Psoas muscle (tissue), 8 donors: ENCODE data around the gene IGF2BP3. TPM values are rescaled to one million over a fixed set of nuclear protein-coding genes. Genes with fewer than 3 reads are reported as not detected.

ENCODE experiments used
- ATAC-seq, 4 donors: fragments of 200-7000 bp; cut with Tn5 transposase; one replicate each; pipeline ENCODE4 v1.9.1; 2020; ENCODE audit warnings: moderate library complexity in 3 of 4, mild to moderate bottlenecking in 2 of 4
- DNase-seq, 2 donors: peaks; one replicate each; pipeline ENCODE4 v3.0.0-alpha.2; 2020
- H3K27ac ChIP-seq: fragments of 200-600 bp; one replicate; pipeline ENCODE4 v1.8.0; 2022
- H3K27me3 ChIP-seq, 3 donors: fragments of 200-600 bp in 1 of 3; one replicate each; pipeline versions ENCODE4 v1.6.1 to v1.8.0; 2013 to 2022; ENCODE audit warnings: low read length in 2 of 3, mild to moderate bottlenecking in 2 of 3, moderate library complexity in 1 of 3; ENCODE audit not compliant: insufficient read depth in 3 of 3
- H3K36me3 ChIP-seq, 2 donors: fragments of 200-600 bp in 1 of 2; one replicate each; pipeline versions ENCODE4 v1.6.1 to v1.8.0; 2013 to 2022; ENCODE audit warnings: low read depth in 1 of 2, mild to moderate bottlenecking in 1 of 2, moderate library complexity in 1 of 2; ENCODE audit not compliant: insufficient read depth in 1 of 2
- H3K4me1 ChIP-seq: fragments of 200-600 bp; one replicate; pipeline ENCODE4 v1.8.0; 2022
- H3K4me3 ChIP-seq: fragments of 200-600 bp; one replicate; pipeline ENCODE4 v1.8.0; 2022; ENCODE audit warnings: mild to moderate bottlenecking
- H3K9me3 ChIP-seq: fragments of 200-600 bp; one replicate; pipeline ENCODE4 v1.8.0; 2022
- WGBS, 3 donors: extraction: QIAGEN DNeasy Blood & Tissue Kit; methylation state at CpG; one replicate each; pipeline versions ENCODE4 v1.1.6 to v1.1.7; 2013; 5-methylcytosine and 5-hydroxymethylcytosine counted together
- intact Hi-C, 2 donors: fragments of 100-400 bp; cut with DNase I; formaldehyde crosslinking; loops; one replicate each; pipeline versions ENCODE4 v1.11.0 to v1.14.2; 2022
- polyA plus RNA-seq, 3 donors: library from polyadenylated mRNA; stranded (reverse); fragments of 200-250 nt; gene quantifications; one replicate each; pipeline ENCODE4 v1.2.3, GENCODE V29; 2013
- total RNA-seq, 4 donors: library from RNA; stranded (reverse); fragmentation: NEBNext Ultra II Directional in 2 of 4; extraction: Animal tissue kit (Norgen Biotek cat#: 25700) in 2 of 4; gene quantifications; one replicate each; pipeline versions ENCODE4 v1.2.1 to v1.2.4, GENCODE V29; 2021 to 2023
- TF ChIP-seq, protein P1 (sequence below): fragments of 200-600 bp; IDR thresholded peaks from one replicate; pipeline ENCODE4 v1.8.0; 2022; ENCODE audit warnings: antibody characterized with exemption
- donor health status: healthy with polysubstance abuse.
- donor health status: DM: no; HTN: no; CAD: no; lungs with moderate emphysema.
- donor health status: Bipolar disorder and iron deficiency.
- donor health status: healthy.
- donor health status: DM: yes; HTN: yes; CAD: no.
- donor health status: DM: no; HTN: no; CAD: no.
- donor health status: DM: no; HTN: no; CAD: no.
- donor health status: DM: yes; HTN: yes; CAD: no.

The IGF2BP3 gene
- total and polyA plus RNA-seq, 7 donors: 0.03 to 0.73 (median 0.34) TPM

DNA sequence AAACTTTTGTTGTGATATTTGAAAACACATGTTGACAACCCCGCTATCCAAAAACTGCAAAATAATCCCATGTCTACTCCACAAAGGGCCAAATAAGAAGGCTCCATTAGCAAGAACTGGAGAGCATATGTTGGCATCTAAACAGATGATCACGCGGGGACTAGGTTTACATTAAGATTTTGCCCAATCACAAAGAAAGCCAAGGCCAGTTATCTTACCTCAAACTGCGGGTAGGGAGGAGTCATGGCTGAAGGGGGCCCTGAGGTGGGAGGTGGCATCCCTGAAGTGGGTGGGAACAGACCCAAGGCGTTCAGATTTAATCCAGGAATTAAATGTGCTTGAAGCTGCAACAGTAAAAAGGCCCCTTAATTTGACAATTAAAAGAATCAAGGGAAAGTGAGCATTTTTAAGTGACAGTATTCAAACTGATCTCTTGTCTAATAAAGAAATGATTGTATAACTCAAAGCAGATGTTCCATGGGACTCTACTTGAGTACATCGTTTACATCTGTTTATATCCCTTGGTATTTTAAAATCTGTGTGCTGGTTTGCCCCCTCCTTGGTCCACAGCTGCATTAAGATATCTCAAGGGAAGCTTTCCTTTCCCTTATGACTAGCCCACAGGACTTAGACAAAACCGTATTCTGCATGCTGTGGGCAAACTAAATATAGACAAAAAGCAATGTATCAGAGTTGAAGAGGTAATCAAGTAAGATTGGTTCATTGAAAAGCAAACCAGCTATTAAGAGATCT is 128.3 kb downstream of the IGF2BP3 start:
- intact Hi-C loops: no loop called here
- Histone ChIP-seq H3K4me3 (no peak overlapping the region), H3K27me3 (no peaks in the 10 kb centered on the region), H3K27ac (no peak overlapping the region), H3K36me3 (no peaks in the 10 kb centered on the region), H3K4me1 (no peaks in the 10 kb centered on the region), H3K9me3 (no peaks in the 10 kb centered on the region)
- TF ChIP-seq, protein P1, sequence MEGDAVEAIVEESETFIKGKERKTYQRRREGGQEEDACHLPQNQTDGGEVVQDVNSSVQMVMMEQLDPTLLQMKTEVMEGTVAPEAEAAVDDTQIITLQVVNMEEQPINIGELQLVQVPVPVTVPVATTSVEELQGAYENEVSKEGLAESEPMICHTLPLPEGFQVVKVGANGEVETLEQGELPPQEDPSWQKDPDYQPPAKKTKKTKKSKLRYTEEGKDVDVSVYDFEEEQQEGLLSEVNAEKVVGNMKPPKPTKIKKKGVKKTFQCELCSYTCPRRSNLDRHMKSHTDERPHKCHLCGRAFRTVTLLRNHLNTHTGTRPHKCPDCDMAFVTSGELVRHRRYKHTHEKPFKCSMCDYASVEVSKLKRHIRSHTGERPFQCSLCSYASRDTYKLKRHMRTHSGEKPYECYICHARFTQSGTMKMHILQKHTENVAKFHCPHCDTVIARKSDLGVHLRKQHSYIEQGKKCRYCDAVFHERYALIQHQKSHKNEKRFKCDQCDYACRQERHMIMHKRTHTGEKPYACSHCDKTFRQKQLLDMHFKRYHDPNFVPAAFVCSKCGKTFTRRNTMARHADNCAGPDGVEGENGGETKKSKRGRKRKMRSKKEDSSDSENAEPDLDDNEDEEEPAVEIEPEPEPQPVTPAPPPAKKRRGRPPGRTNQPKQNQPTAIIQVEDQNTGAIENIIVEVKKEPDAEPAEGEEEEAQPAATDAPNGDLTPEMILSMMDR: no peak
- ATAC-seq (no peak), DNase-seq (no peak)
- WGBS, 3 donors: 72 to 82% (median 74%) methylated on average over 7 of the region's 7 CpGs

DNA sequence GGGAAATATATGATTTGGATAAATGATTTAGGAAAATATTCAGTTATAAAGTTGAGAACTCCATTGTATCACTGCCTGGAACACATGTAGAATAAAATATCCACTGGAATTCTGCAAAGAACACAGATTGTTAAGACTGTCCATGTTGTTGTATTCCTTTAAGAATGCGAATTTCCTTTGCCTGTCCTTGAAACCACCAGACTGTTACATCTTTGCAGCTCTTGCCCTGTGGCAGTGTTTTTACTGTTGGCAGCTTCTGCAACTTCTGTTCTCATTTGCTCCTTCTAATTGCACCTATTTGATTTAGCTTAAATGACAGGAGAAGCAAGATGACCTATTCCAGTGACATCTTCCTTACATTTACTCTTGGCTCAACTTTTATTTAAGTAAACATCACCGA is 131.4 kb downstream of the IGF2BP3 start:
- Histone ChIP-seq H3K27me3 (no peaks in the 10 kb centered on the region), H3K27ac (no peak overlapping the region), H3K4me1 (no peaks in the 10 kb centered on the region), H3K36me3 (no peaks in the 10 kb centered on the region), H3K9me3 (no peaks in the 10 kb centered on the region), H3K4me3 (no peak overlapping the region)
- no peak for DNase-seq
- intact Hi-C loops: no loop called here
- TF ChIP-seq, protein P1: no peak
- ATAC-seq: no peak
- 89 to 95% (median 94%) methylated on average over 2 of the region's 2 CpGs for whole genome bisulfite sequencing, 3 donors

DNA sequence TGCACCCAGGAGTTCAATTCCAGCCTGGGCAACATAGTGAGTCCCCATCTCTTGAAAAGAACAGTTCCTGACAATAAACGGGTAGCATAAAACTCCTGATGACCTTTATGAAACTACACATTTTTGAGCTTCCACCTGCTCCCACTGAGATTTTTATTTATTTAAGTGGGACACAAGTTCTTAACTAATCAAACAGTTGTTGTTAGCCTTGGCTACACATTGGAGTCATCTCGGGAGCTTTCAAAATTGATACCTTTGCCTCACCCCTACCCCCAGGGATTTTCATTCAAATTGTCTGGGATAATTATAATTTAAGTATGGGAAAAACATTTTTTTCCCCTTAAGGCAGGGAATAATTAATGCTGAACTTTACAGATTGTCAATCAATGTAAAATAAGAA is 131.9 kb downstream of the IGF2BP3 start:
- Histone ChIP-seq H3K27me3 (no peaks in the 10 kb centered on the region), H3K27ac (no peak overlapping the region), H3K4me3 (no peak overlapping the region), H3K9me3 (no peaks in the 10 kb centered on the region), H3K4me1 (no peaks in the 10 kb centered on the region), H3K36me3 (no peaks in the 10 kb centered on the region)
- DNase-seq (no peak), ATAC-seq (no peak)
- intact Hi-C loops: no loop called here
- WGBS, 3 donors: 86 to 92% (median 88%) methylated on average over 2 of the region's 2 CpGs
- TF ChIP-seq, protein P1: no peak

DNA sequence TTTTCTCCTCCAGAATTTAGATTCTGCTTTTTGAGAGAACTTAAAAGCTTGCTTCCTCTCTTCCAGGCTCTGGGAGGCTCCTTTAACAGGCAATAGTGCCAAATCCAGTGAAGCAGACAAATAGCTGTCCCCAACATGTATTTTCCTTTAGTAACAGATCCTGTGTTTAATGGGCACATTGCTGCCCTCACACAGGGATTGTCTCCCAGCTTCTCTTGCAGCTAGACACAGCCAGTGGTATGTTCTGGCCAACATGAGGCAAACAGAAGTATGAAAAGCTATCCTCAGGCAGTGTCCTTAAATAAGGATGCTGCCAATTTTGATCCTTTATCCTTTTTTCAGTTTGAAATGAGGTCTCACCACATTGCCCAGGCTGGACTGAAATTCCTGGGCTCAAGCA is 132.9 kb downstream of the IGF2BP3 start:
- Histone ChIP-seq H3K36me3 (no peaks in the 10 kb centered on the region), H3K4me3 (no peak overlapping the region), H3K27ac (no peak overlapping the region), H3K27me3 (no peaks in the 10 kb centered on the region), H3K4me1 (peaks cover 4% of the 10 kb centered on the region), H3K9me3 (no peaks in the 10 kb centered on the region)
- ATAC-seq (no peak), DNase-seq (no peak)
- TF ChIP-seq, protein P1: no peak
- intact Hi-C loops: no loop called here

DNA sequence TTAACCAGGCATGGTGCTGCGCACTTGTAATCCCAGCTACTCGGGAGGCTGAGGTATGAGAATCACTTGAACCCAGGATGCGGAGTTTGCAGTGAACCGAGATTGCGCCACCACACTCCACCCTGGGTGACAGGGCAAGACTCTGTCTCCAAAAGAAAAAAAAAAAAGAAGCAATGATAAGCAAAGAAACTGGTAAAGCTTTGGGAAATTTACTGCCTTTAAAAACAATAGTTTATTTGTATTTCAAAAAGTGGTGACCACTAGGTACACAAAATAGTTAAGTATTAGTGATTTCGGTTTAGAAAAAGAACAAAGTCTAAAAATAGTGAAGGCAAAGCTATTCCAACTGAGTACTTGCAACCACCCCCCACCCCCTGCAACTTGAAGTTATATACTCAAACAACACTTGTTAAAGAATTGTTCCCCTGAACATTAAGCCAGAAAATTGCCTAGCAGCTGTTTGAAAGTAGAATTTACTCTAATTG is 133.4 kb downstream of the IGF2BP3 start:
- H3K9me3 ChIP-seq: no peaks in the 10 kb centered on the region
- 73 to 87% (median 80%) methylated on average over 6 of the region's 6 CpGs for WGBS, 3 donors
- intact Hi-C loops: no loop called here

More for the DNA sequence above, 133.4 kb downstream of the IGF2BP3 start:
- Histone ChIP-seq H3K4me3 (no peak overlapping the region), H3K4me1 (peaks cover 4% of the 10 kb centered on the region), H3K36me3 (no peaks in the 10 kb centered on the region), H3K27ac (no peak overlapping the region), H3K27me3 (no peaks in the 10 kb centered on the region)
- DNase-seq (no peak), ATAC-seq (no peak)
- TF ChIP-seq, protein P1: no peak
